ENCODE results near the gene FBXL13. TPM values are rescaled to one million over a fixed set of nuclear protein-coding genes. Genes with fewer than 3 reads are reported as not detected.
"Not testable (repeated sequence)": the region's sequence is repeated elsewhere in the genome, so short reads cannot be mapped to it uniquely, and the experiment has no call there.

FBXL13 gene
- total RNA-seq, 1 experiment from 2014 or later = 1.3 TPM

GRCh38 chr7:102978284-102978683 lies 96.3 kb downstream of the FBXL13 start:
- H3K27ac Mint-ChIP-seq (ENCODE audit: unreplicated experiment) = peak overlapping the region; percentile 88
- intact Hi-C loops (cut with micrococcal nuclease; ENCODE audit: unreplicated experiment) = no loop called here
- H3K4me1 Mint-ChIP-seq (ENCODE audit: low read depth, unreplicated experiment) = peaks cover 9% of the 10 kb centered on the region
- DNase-seq = peak; percentile 64
- CTCF ChIA-PET = no interaction called here
- BruUV-seq (replicated peaks) = no TSS peak
- no peak overlapping the region for H3K4me3 Mint-ChIP-seq (ENCODE audit: low read depth, unreplicated experiment)
- H3K36me3 Mint-ChIP-seq (ENCODE audit: insufficient read depth, unreplicated experiment) = peaks cover 7% of the 10 kb centered on the region
- TF ChIP-seq CTCF (IDR thresholded peaks at IDR 0.05; ENCODE audit: unreplicated experiment) = no peak
- H3K27me3 Mint-ChIP-seq (ENCODE audit: unreplicated experiment) = no peaks in the 10 kb centered on the region
- no peaks in the 10 kb centered on the region for H3K9me3 Mint-ChIP-seq (ENCODE audit: low read depth, unreplicated experiment)

DNA sequence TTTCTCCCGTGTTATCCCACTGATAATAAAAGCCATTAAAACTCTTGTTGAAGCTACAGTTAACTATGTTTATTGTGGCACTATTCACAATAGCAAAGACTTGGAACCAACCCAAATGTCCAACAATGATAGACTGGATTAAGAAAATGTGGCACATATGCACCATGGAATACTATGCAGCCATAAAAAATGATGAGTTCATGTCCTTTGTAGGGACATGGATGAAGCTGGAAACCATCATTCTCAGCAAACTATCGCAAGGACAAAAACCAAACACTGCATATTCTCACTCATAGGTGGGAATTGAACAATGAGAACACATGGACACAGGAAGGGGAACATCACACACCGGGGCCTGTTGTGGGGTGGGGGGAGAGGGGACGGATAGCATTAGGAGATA lies 97.0 kb downstream of the FBXL13 start:
- H3K27me3 Mint-ChIP-seq (ENCODE audit: unreplicated experiment); H3K4me3 Mint-ChIP-seq (ENCODE audit: low read depth, unreplicated experiment); BruUV-seq (replicated peaks); H3K4me1 Mint-ChIP-seq (ENCODE audit: low read depth, unreplicated experiment); intact Hi-C loops (cut with micrococcal nuclease; ENCODE audit: unreplicated experiment); H3K9me3 Mint-ChIP-seq (ENCODE audit: low read depth, unreplicated experiment); H3K36me3 Mint-ChIP-seq (ENCODE audit: insufficient read depth, unreplicated experiment); DNase-seq; CTCF ChIA-PET; H3K27ac Mint-ChIP-seq (ENCODE audit: unreplicated experiment): not testable (repeated sequence)

DNA sequence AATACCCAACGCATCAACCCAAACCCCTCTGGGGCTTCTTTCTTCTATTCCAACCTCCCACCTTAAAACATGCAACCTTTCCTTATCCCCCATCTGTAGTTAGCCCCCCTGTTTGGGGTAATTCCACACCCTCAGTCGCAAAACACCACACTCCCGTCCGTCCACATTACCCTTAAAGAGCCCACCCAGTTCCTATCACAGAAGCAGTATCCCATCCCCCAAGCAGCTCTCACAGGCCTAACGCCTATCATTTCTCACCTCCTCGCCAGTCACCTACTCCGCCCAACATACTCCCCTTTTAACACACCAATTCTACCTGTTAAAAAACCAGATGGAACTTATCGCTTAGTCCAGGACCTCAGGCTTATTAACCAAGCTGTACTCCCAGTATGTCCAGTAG lies 98.1 kb downstream of the FBXL13 start:
- CTCF ChIA-PET = no interaction called here
- peaks cover 7% of the 10 kb centered on the region for H3K36me3 Mint-ChIP-seq (ENCODE audit: insufficient read depth, unreplicated experiment)
- intact Hi-C loops (cut with micrococcal nuclease; ENCODE audit: unreplicated experiment) = no loop called here
- H3K27ac Mint-ChIP-seq (ENCODE audit: unreplicated experiment) = peak overlapping the region; percentile 16
- H3K9me3 Mint-ChIP-seq (ENCODE audit: low read depth, unreplicated experiment) = peaks cover 2% of the 10 kb centered on the region
- no peak for TF ChIP-seq CTCF (IDR thresholded peaks at IDR 0.05; ENCODE audit: unreplicated experiment)
- no peaks in the 10 kb centered on the region for H3K27me3 Mint-ChIP-seq (ENCODE audit: unreplicated experiment)
- H3K4me3 Mint-ChIP-seq (ENCODE audit: low read depth, unreplicated experiment) = no peak overlapping the region
- DNase-seq = no peak
- peaks cover 9% of the 10 kb centered on the region for H3K4me1 Mint-ChIP-seq (ENCODE audit: low read depth, unreplicated experiment)
- no TSS peak for BruUV-seq (replicated peaks)

DNA sequence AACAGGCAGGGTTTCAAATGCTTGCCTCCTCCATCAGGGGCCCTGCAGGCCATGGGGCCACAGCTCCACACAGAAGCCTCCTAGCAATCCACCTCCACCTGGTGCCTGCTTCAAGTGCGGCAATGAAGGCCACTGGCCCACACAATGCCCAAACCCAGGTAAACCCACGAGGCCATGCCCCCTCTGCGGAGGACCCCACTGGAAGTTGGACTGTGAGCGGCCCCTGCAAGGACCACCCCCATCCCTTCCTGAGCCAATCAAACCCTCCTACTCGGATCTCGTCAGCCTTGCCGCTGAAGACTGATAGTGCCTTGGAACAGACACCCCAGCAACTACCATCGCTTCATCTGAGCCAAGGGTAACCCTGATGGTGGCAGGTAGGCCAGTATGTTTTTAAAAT lies 98.7 kb downstream of the FBXL13 start:
- no peak overlapping the region for H3K4me3 Mint-ChIP-seq (ENCODE audit: low read depth, unreplicated experiment)
- peaks cover 9% of the 10 kb centered on the region for H3K4me1 Mint-ChIP-seq (ENCODE audit: low read depth, unreplicated experiment)
- CTCF ChIA-PET = no interaction called here
- no peaks in the 10 kb centered on the region for H3K27me3 Mint-ChIP-seq (ENCODE audit: unreplicated experiment)
- peaks cover 2% of the 10 kb centered on the region for H3K9me3 Mint-ChIP-seq (ENCODE audit: low read depth, unreplicated experiment)
- H3K36me3 Mint-ChIP-seq (ENCODE audit: insufficient read depth, unreplicated experiment) = peaks cover 7% of the 10 kb centered on the region
- intact Hi-C loops (cut with micrococcal nuclease; ENCODE audit: unreplicated experiment) = no loop called here
- TF ChIP-seq CTCF (IDR thresholded peaks at IDR 0.05; ENCODE audit: unreplicated experiment) = no peak
- no TSS peak for BruUV-seq (replicated peaks)
- no peak for DNase-seq
- peak overlapping the region; percentile 16 for H3K27ac Mint-ChIP-seq (ENCODE audit: unreplicated experiment)

GRCh38 chr7:102974366-102975236 lies 100.0 kb downstream of the FBXL13 start:
- Mint-ChIP-seq H3K4me3 (ENCODE audit: low read depth, unreplicated experiment) (no peak overlapping the region), H3K36me3 (ENCODE audit: insufficient read depth, unreplicated experiment) (peaks cover 7% of the 10 kb centered on the region), H3K9me3 (ENCODE audit: low read depth, unreplicated experiment) (peaks cover 2% of the 10 kb centered on the region), H3K27me3 (ENCODE audit: unreplicated experiment) (no peaks in the 10 kb centered on the region), H3K27ac (ENCODE audit: unreplicated experiment) (no peak overlapping the region), H3K4me1 (ENCODE audit: low read depth, unreplicated experiment) (peaks cover 9% of the 10 kb centered on the region)
- intact Hi-C loops (cut with micrococcal nuclease; ENCODE audit: unreplicated experiment) = no loop called here
- TF ChIP-seq CTCF (IDR thresholded peaks at IDR 0.05; ENCODE audit: unreplicated experiment) = no peak
- BruUV-seq (replicated peaks) = no TSS peak
- CTCF ChIA-PET = no interaction called here
- DNase-seq = no peak
